Gastrocnemius medialis (tissue), 4 donors: Measurements from ENCODE around the gene RCSD1. TPM values are rescaled to one million over a fixed set of nuclear protein-coding genes. Genes with fewer than 3 reads are reported as not detected.

Source experiments
- ATAC-seq, 2 donors: fragments of 150-250 bp; one replicate each; pipeline ENCODE4 v1.9.1; 2016
- DNase-seq, 2 donors: peaks; one replicate each; pipeline ENCODE4 v3.0.0-alpha.2; 2019
- H3K27ac ChIP-seq, 4 donors: fragments of 200-600 bp; sonication (generic); 1 replicate in 1 of 4; 2 replicates in 3 of 4; pipeline ENCODE4 v1.5.1; 2016 to 2018; ENCODE audit warnings: mild to moderate bottlenecking in 2 of 4, moderate library complexity in 1 of 4
- H3K27me3 ChIP-seq, 3 donors: fragments of 200-600 bp; sonication (generic) in 2 of 3; 1 replicate in 1 of 3; 2 replicates in 2 of 3; pipeline versions ENCODE4 v1.5.1 to v1.6.0; 2016 to 2019; ENCODE audit warnings: mild to moderate bottlenecking in 1 of 3, moderate library complexity in 1 of 3
- H3K36me3 ChIP-seq, 2 donors: fragments of 200-600 bp; sonication (generic) in 1 of 2; one replicate each; pipeline ENCODE4 v1.5.1; 2017 to 2018
- H3K4me1 ChIP-seq, 2 donors: fragments of 200-600 bp; sonication (generic) in 1 of 2; one replicate each; pipeline ENCODE4 v1.5.1; 2016 to 2017; ENCODE audit warnings: mild to moderate bottlenecking in 2 of 2
- H3K4me3 ChIP-seq, 4 donors: fragments of 200-600 bp; sonication (generic) in 3 of 4; 1 replicate in 1 of 4; 2 replicates in 3 of 4; pipeline ENCODE4 v1.5.1; 2016 to 2019; ENCODE audit warnings: mild to moderate bottlenecking in 2 of 4
- H3K9me3 ChIP-seq, 3 donors: fragments of 200-600 bp; sonication (generic) in 2 of 3; 1 replicate in 1 of 3; 2 replicates in 2 of 3; pipeline ENCODE4 v1.5.1; 2016 to 2019
- POLR2A ChIP-seq, 2 donors: fragments of 450-650 bp; IDR thresholded peaks; one replicate each; pipeline ENCODE4 v1.6.1; 2017; ENCODE audit warnings: antibody characterized with exemption in 2 of 2, mild to moderate bottlenecking in 2 of 2, moderate library complexity in 2 of 2
- in situ Hi-C, 4 donors: fragments of 200-750 bp; cut with MboI; loops; one replicate each; pipeline versions ENCODE4 v1.15.0 to v1.8.0; 2017; ENCODE audit warnings: low sequenced_read_pairs in 4 of 4
- intact Hi-C: fragments of 100-400 bp; cut with DNase I; formaldehyde crosslinking; loops from one replicate; pipeline ENCODE4 v1.15.1; 2023; ENCODE audit warnings: low total_unique reads
- total RNA-seq, 4 donors: library from RNA; depleted of rRNA; stranded (reverse); fragments of >200 nt; gene quantifications; one replicate each; pipeline versions ENCODE4 v1.1.0 to v1.2.3, GENCODE V29; 2016
- TF ChIP-seq, protein P1 (sequence below), 5 experiments: fragments of 450-650 bp in 3 of 5; fragments of 200-600 bp in 2 of 5; sonication (generic) in 2 of 5; IDR thresholded peaks in 4 of 5; conservative IDR thresholded peaks in 1 of 5; 1 replicate in 4 of 5; 2 replicates in 1 of 5; pipeline ENCODE4 v1.5.1; 2016 to 2019; ENCODE audit warnings: antibody characterized with exemption in 5 of 5, mild to moderate bottlenecking in 3 of 5, moderate library complexity in 3 of 5

The RCSD1 gene
- total RNA-seq, 4 donors from 2014 or later: 6.0 to 14.8 (median 7.5) TPM

- in situ Hi-C loops: loop anchor here in 1 of 4 donors (25.0 kb wide), 1 partner anchor 619 kb away; no protein-coding TSS in a partner anchor
- no peak for TF ChIP-seq POLR2A (IDR thresholded peaks at IDR 0.05)
- TF ChIP-seq, protein P1, sequence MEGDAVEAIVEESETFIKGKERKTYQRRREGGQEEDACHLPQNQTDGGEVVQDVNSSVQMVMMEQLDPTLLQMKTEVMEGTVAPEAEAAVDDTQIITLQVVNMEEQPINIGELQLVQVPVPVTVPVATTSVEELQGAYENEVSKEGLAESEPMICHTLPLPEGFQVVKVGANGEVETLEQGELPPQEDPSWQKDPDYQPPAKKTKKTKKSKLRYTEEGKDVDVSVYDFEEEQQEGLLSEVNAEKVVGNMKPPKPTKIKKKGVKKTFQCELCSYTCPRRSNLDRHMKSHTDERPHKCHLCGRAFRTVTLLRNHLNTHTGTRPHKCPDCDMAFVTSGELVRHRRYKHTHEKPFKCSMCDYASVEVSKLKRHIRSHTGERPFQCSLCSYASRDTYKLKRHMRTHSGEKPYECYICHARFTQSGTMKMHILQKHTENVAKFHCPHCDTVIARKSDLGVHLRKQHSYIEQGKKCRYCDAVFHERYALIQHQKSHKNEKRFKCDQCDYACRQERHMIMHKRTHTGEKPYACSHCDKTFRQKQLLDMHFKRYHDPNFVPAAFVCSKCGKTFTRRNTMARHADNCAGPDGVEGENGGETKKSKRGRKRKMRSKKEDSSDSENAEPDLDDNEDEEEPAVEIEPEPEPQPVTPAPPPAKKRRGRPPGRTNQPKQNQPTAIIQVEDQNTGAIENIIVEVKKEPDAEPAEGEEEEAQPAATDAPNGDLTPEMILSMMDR (IDR thresholded peaks at IDR 0.05 in 4 of 5, conservative IDR thresholded peaks at IDR 0.05 in 1 of 5): no peak
Measured at GRCh38 chr1:167681024-167681423, 51.0 kb downstream of the RCSD1 start.

GRCh38 chr1:167681451-167682098 is 51.5 kb downstream of the RCSD1 start:
- ATAC-seq (peak; percentile 7 to 12), DNase-seq (no peak)
- Histone ChIP-seq H3K4me1 (peaks cover 73 to 86% of the 10 kb centered on the region in 2 donors), H3K9me3 (no peaks in the 10 kb centered on the region), H3K27ac (peak overlapping the region; percentile 82 to 92 (median 86)), H3K27me3 (no peaks in the 10 kb centered on the region), H3K4me3 (no peak overlapping the region), H3K36me3 (no peaks in the 10 kb centered on the region)
- TF ChIP-seq, protein P1 (IDR thresholded peaks at IDR 0.05 in 4 of 5, conservative IDR thresholded peaks at IDR 0.05 in 1 of 5): no peak
- TF ChIP-seq POLR2A (IDR thresholded peaks at IDR 0.05): no peak
- intact Hi-C loops (no loop called here), in situ Hi-C loops (loop anchor here in 1 of 4 donors (25.0 kb wide), 1 partner anchor 619 kb away; no protein-coding TSS in a partner anchor)

More at GRCh38 chr1:167681024-167681423, 51.0 kb downstream of the RCSD1 start:
- H3K27ac ChIP-seq: peak overlapping the region; percentile 82 to 92 (median 86)
- peaks cover 70 to 86% of the 10 kb centered on the region in 2 donors for H3K4me1 ChIP-seq
- H3K27me3 ChIP-seq: no peaks in the 10 kb centered on the region
- no peak for ATAC-seq
- no peak overlapping the region for H3K4me3 ChIP-seq
- no peaks in the 10 kb centered on the region for H3K9me3 ChIP-seq
- no peak for DNase-seq
- no peaks in the 10 kb centered on the region for H3K36me3 ChIP-seq
- intact Hi-C loops: no loop called here

- in situ Hi-C loops (loop anchor here in 1 of 4 donors (25.0 kb wide), 1 partner anchor 621 kb away; no protein-coding TSS in a partner anchor), intact Hi-C loops (no loop called here)
- TF ChIP-seq, protein P1 (IDR thresholded peaks at IDR 0.05 in 4 of 5, conservative IDR thresholded peaks at IDR 0.05 in 1 of 5): no peak
- TF ChIP-seq POLR2A (IDR thresholded peaks at IDR 0.05): no peak
- H3K36me3 ChIP-seq: no peaks in the 10 kb centered on the region
- DNase-seq (no peak), ATAC-seq (no peak)
- H3K27ac ChIP-seq: peak overlapping the region; percentile 82 to 92 (median 86)
- H3K4me1 ChIP-seq: peaks cover 72 to 89% of the 10 kb centered on the region in 2 donors
- no peaks in the 10 kb centered on the region for H3K9me3 ChIP-seq
- H3K4me3 ChIP-seq: no peak overlapping the region
- H3K27me3 ChIP-seq: no peaks in the 10 kb centered on the region
Measured at GRCh38 chr1:167683226-167683625, 53.2 kb downstream of the RCSD1 start.

DNA sequence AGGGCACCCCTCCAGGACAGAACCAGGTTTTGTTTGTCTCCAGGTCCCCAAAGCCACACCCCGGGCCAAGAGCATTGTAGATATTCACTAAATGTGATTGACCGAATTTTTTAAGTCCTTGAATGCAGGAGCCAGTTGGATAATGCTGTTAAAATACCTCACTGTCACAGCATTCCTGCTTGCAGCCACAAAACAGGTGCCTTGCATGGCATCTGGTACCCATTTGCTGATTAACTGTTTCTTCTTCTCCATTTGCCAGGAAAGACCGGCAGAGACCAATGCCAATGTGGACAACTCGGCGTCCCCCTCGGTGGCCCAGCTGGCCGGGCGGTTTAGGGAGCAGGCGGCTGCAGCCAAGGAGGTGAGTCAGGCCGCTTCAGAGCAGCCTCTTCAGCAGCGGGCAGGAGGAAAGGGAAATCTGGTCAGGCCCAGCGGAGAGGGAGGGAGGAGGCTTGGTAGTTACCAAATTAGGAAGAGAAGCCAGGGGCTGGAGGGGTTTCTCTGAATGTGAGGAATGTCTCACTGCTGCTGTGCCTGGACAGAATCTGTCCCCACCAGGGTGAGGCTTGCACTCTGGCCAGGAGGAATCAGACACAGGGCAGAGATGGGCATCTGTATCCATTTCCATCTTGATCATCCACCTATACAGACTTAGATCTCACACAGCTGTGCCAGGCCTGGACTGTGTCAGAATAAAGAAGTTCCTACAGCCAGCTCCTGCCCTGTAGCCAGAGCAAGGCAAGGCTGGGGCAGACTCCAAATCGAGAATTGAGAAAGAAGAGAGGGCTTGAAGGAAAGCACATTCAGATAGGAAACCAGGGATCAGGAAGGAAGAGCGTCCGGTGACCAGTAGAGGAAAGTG is 53.8 kb downstream of the RCSD1 start:
- DNase-seq: peak in 1 of 2 donors; percentile 68
- peaks cover 72 to 88% of the 10 kb centered on the region in 2 donors for H3K4me1 ChIP-seq
- peak overlapping the region; percentile 82 to 92 (median 86) for H3K27ac ChIP-seq
- H3K27me3 ChIP-seq: no peaks in the 10 kb centered on the region
- peak; percentile 49 to 66 for ATAC-seq
- no peaks in the 10 kb centered on the region for H3K36me3 ChIP-seq
- intact Hi-C loops (loop anchor here (2.0 kb wide), 1 partner anchor 49 kb away; no protein-coding TSS in a partner anchor), in situ Hi-C loops (loop anchor here in 1 of 4 donors (25.0 kb wide), 1 partner anchor 622 kb away; no protein-coding TSS in a partner anchor)
- TF ChIP-seq POLR2A (IDR thresholded peaks at IDR 0.05): no peak
- TF ChIP-seq, protein P1 (IDR thresholded peaks at IDR 0.05 in 4 of 5, conservative IDR thresholded peaks at IDR 0.05 in 1 of 5): no peak
- H3K4me3 ChIP-seq: peak overlapping the region in 1 of 4 donors; percentile 29
- H3K9me3 ChIP-seq: no peaks in the 10 kb centered on the region
